HG03457 (cell line): ENCODE measurements around the gene FGGY.
"Not testable (repeated sequence)": the region's sequence is repeated elsewhere in the genome, so short reads cannot be mapped to it uniquely, and the experiment has no call there.

Experiments
- ATAC-seq: cut with Tn5 transposase; IDR thresholded peaks from one replicate; pipeline ENCODE4 v1.9.1; 2021; ENCODE audit warnings: moderate number of reproducible peaks; ENCODE audit not compliant: unreplicated experiment

The FGGY gene

DNA sequence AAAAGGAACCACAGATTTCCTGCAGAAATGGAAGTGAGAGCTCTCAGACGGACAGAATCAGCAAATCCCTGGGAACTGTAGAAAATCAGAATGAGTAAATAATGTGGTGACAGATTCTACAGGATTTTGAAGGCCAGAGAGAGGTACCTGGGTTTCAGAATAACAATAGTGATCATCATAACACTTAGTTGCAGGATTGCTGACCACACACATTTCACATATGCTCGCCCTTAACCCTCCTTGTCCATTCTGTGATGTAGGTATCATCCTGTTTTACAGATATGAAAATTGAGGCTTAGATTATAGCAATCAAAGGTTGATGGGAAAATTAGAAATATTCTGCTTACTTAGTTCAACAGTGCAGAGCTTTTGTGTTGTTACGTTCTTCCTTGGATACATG is 419.9 kb downstream of the FGGY start:
- ATAC-seq = no peak

GRCh38 chr1:59718064-59718988 is 421.4 kb downstream of the FGGY start:
- no peak for ATAC-seq

DNA sequence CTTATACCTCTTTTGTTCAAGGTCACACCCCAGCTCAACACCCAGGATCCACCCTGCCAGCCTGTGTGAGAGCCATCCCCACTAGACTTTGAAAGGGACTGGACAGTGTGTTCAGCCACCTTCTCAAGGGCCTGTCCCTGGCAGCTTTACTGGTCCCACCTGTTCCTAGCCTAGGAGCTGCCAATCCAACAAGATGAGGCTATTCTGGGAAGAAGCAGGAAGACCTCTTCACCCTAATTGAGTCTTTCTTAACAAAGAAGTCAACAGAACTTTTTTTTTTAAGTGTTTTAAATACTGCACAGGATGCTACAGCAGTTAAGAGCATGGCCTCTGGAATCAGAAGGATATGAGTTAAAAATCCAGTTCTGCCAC is 422.1 kb downstream of the FGGY start:
- no peak for ATAC-seq

- ATAC-seq = no peak
These were observed 423.6 kb downstream of the FGGY start for GRCh38 chr1:59720326-59721115.

- ATAC-seq = no peak
These were observed 433.4 kb downstream of the FGGY start for GRCh38 chr1:59730302-59730701.

GRCh38 chr1:59730759-59731478 is 434.0 kb downstream of the FGGY start:
- no peak for ATAC-seq

- no peak for ATAC-seq
These were observed 434.7 kb downstream of the FGGY start for GRCh38 chr1:59731591-59731990.

DNA sequence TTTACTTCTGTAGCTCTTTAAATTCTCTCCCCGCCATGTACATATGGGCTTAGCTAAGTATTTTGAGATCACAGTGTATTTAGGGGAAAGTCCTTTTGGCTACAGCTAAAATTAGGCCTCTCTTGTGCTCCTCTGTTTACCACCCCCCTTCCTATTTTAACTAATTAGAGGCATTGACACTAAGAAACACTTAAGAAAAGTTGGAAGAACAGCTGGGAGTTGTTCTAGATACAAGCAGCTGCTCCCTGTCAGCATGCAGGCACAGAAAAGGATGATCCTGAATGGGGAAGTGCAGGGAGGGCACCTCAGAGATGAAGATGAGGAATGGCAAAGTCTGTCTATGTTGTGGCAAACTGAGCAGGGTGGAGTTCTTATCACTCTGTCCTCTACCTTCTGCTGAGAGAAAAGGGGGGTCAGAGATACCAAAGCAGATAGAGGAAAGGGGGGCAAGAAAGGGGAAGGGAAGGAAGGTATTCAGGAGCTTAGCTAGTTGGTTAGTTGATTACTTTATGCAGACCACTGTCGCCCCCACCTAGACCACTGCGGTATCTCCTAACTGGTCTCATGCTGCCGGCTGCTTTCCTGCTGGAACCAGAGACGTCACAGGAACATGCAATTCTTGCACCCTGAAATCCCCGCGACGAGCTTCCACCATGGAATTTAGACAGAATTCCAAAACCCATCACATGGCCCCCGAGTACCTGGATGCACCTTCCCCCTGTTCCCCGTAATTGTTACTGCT is 435.5 kb downstream of the FGGY start:
- ATAC-seq = no peak

GRCh38 chr1:59733443-59734141 is 436.7 kb downstream of the FGGY start:
- no peak for ATAC-seq

DNA sequence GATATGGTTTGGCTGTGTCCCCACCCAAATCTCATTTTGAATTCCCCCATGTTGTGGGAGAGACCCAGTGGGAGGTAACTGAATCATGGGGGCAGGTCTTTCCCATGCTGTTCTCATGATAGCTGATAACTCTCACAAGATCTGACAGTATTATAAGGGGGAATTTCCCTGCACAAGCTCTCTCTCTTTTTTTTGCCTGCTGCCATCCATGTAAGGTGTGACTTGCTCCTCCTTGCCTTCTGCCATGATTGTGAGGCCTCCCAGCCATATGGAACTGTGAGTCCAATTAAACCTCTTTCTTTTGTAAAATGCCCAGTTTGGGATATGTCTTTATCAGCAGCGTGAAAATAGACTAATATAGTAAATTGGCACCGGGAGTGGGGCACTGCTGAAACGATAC is 439.0 kb downstream of the FGGY start:
- not testable (repeated sequence) for ATAC-seq

DNA sequence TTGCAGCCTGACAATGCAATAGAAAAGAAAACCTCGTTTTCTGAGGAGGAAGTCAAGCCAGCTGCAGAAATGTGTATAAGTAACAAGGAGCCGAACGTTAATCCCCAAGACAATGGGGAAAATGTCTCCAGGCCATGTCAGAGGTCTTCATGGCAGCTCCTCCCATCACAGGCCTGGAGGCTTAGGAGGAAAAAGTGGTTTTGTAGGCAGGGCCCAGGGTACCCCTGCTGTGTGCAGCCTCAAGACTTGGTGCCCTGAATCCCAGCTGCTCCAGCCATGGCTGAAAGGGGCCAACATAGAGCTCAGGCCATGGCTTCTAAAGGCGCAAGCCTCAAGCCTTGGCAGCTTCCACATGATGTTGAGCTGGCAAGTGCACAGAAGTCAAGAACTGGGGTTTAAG is 439.9 kb downstream of the FGGY start:
- ATAC-seq = no peak

DNA sequence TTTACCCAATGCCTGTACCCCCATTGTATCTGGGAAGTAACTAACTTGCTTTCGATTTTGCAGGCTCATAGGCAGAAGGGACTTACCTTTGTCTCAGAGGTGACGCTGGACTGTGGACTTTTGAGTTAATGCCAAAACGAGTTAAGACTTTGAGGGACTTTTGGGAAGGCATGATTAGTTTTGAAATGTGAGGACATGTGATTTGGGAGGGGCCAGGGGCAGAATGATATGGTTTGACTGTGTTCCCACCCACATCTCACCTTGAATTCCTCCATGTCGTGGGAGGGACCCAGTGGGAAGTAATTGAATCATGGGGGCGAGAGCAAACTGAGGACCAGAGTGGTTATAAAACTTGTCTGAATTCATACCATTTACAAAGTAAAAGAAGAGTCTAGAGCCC is 440.7 kb downstream of the FGGY start:
- ATAC-seq = no peak

DNA sequence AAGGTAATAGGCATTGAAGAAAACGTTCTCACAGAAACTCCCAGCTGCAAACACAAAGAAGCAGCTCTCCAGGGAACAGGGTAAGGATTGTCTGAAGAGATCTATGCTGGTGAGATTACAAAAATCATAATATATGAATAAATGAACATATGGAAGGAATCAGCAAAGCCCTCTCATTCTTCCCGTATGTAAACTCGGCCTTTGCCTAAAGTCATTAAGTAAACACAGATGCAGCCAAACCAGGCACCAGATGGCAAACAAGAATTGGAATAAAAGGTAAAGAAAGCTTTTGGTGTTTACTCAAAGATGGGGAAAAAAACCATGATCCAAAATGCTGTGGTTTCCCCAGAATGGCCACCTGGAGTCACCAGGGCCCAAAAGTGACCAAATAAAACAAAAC is 441.3 kb downstream of the FGGY start:
- no peak for ATAC-seq

DNA sequence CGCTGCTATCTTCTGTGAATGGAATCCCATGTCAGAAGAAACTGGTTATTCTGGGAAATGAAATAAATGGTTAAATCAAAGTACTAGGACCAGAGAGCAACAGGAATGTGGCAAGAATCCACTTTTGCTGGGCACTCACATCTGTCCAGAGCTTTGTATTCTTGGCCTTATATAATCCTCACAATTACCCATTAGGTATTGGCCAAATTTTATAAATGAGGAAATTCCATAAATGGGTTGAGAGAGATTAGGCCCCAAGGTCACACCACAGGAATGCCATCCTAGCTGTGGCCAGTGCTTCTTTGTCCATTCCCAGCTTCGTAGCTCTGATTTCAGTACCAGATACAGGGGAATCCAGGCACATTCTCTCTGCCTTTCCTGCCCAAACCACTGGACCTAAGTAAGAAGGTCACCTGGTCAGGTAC is 441.7 kb downstream of the FGGY start:
- ATAC-seq = no peak

GRCh38 chr1:59739111-59739510 is 442.2 kb downstream of the FGGY start:
- ATAC-seq = no peak

GRCh38 chr1:59742526-59742925 is 445.6 kb downstream of the FGGY start:
- ATAC-seq = no peak

- no peak for ATAC-seq
These were observed 446.6 kb downstream of the FGGY start for GRCh38 chr1:59743324-59744091.

DNA sequence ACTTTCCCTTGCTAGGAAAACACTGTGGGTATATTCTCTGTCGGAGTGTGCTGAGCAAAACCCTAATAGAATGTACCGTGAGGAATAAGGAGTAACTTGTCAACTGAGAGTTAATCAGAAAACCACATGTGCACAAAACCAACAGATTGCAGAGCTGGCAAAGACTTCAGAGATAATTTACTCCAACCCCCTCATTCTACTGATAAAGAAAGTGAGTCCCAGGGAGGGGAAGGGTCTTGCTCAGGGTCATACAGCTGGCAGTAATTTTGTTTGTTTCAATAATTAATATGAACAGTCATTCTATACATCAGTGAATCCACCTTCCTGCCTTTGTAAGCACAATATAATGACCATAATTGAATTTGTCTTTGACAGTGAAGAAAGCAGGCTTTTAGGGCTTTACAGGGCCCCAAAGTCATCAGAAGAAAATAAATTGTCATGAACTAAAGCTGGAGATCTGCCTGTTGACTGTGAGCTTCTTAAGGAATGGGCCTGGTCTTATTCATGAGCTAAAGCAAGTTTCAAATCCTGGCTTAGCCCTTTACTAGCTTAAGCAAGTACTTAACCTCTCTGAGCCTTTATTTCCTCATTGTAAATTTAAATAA is 450.6 kb downstream of the FGGY start:
- ATAC-seq = no peak

DNA sequence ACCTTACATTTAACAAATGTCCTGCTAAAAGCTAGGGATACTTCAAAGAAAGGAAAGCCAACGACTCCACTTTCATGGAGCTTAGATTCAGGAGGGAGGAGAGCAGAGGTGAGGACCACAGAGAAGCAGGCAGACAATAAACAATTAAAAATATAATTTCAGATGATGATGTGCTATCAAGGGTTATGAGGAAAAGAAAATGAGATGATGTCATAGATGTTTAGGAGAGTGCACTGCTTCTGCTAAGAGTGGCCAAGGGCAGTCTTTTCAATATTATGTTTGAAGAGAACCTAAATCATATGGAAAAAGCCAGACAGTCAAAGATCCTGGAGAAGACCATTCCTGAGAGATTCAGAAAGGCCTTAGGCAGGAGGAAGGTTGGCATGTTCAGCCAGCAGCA is 451.2 kb downstream of the FGGY start:
- no peak for ATAC-seq
